ENCODE data around the gene WFDC5. TPM values are rescaled to one million over a fixed set of nuclear protein-coding genes. Genes with fewer than 3 reads are reported as not detected.

WFDC5 gene
- total and polyA plus RNA-seq, 8 donors = not detected

DNA sequence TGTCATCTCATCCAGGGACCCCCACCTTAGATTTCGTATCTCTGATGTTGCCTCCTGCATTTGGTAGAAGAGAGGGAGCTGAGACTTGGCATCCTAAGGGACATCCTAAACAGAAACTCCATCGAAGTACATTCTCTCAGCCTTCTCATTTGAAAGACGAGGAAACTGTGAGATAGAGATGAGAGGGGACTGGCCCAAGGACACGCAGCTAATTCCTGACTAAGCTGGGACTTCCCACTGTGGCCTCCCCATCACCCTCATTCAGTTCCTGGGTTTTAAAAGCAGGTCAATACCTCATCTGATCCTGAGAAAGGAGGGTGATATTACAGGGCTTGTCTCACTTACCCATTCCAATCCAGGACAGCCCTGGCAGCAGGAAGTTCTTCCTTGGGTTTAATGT, 855 bp upstream of the WFDC5 start:
- no peak for ATAC-seq
- intact Hi-C loops (cut with DNase I) = no loop called here
- Histone ChIP-seq H3K4me1 (no peaks in the 10 kb centered on the region), H3K4me3 (no peak overlapping the region), H3K27me3 (no peaks in the 10 kb centered on the region), H3K36me3 (no peaks in the 10 kb centered on the region), H3K9me3 (no peaks in the 10 kb centered on the region), H3K27ac (no peak overlapping the region)
- WGBS, 2 donors = 70 to 72% methylated on average over 4 of the region's 4 CpGs
- no peak for FAIRE-seq
- TF ChIP-seq, protein P1, sequence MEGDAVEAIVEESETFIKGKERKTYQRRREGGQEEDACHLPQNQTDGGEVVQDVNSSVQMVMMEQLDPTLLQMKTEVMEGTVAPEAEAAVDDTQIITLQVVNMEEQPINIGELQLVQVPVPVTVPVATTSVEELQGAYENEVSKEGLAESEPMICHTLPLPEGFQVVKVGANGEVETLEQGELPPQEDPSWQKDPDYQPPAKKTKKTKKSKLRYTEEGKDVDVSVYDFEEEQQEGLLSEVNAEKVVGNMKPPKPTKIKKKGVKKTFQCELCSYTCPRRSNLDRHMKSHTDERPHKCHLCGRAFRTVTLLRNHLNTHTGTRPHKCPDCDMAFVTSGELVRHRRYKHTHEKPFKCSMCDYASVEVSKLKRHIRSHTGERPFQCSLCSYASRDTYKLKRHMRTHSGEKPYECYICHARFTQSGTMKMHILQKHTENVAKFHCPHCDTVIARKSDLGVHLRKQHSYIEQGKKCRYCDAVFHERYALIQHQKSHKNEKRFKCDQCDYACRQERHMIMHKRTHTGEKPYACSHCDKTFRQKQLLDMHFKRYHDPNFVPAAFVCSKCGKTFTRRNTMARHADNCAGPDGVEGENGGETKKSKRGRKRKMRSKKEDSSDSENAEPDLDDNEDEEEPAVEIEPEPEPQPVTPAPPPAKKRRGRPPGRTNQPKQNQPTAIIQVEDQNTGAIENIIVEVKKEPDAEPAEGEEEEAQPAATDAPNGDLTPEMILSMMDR (IDR thresholded peaks at IDR 0.05) = no peak
- DNase-seq = no peak

GRCh38 chr20:45115386-45115774, 406 bp upstream of the WFDC5 start:
- no peak for ATAC-seq

DNA sequence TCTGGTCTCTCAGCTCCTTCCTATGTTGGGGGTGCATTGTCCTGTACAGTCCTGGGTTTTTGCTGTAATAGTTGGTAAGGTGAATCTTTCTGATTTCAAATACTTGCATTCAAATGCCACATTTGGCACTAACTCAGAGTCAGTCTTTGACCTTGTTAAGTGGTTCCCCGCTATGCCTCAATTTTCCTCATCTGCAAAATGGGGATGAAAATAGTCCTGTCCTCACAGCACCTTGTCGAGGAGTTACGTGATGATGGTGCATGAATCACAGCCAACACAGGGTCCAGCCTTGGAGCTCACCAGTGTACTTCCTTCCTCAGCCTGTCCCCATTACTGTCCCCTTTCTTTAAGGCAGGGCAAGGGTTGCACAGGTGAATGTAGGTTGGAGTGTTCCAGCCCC, 1.1 kb downstream of the WFDC5 start:
- intact Hi-C loops (cut with DNase I) = no loop called here
- TF ChIP-seq, protein P1 (IDR thresholded peaks at IDR 0.05) = no peak
- no peak overlapping the region for H3K27ac ChIP-seq
- DNase-seq (no peak), ATAC-seq (no peak), FAIRE-seq (no peak)
- H3K9me3 ChIP-seq = no peaks in the 10 kb centered on the region
- no peak overlapping the region for H3K4me3 ChIP-seq
- no peaks in the 10 kb centered on the region for H3K4me1 ChIP-seq
- no peaks in the 10 kb centered on the region for H3K36me3 ChIP-seq
- H3K27me3 ChIP-seq = no peaks in the 10 kb centered on the region
- 85 to 88% methylated on average over 3 of the region's 3 CpGs for WGBS, 2 donors

More at GRCh38 chr20:45115386-45115774, 406 bp upstream of the WFDC5 start:
- TF ChIP-seq, protein P1 (IDR thresholded peaks at IDR 0.05) = no peak
- Histone ChIP-seq H3K27ac (no peak overlapping the region), H3K9me3 (no peaks in the 10 kb centered on the region), H3K4me3 (no peak overlapping the region), H3K27me3 (no peaks in the 10 kb centered on the region), H3K4me1 (no peaks in the 10 kb centered on the region), H3K36me3 (no peaks in the 10 kb centered on the region)
- no peak for FAIRE-seq
- intact Hi-C loops (cut with DNase I) = no loop called here
- WGBS, 2 donors = 58 to 67% methylated on average over 3 of the region's 3 CpGs
- DNase-seq = no peak

DNA sequence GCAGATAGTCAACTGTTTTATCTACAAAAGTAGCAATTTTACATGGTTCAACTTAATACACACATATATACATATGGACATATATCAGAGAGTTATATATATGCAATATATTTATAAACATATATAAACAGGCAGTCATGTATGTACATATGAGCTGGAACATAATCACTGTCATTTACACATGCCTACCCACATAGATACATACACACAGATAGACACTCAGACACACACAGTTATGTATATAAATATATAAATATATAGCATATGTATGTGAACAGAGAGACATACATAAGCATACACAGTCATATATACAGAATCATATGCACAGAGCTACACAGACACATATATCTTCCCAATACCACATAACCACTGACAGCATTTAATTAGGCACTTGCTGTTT, 2.2 kb downstream of the WFDC5 start:
- ATAC-seq (no peak), FAIRE-seq (no peak), DNase-seq (no peak)
- Histone ChIP-seq H3K4me1 (no peaks in the 10 kb centered on the region), H3K27me3 (no peaks in the 10 kb centered on the region), H3K36me3 (no peaks in the 10 kb centered on the region), H3K9me3 (no peaks in the 10 kb centered on the region), H3K27ac (no peak overlapping the region), H3K4me3 (no peak overlapping the region)
- TF ChIP-seq, protein P1 (IDR thresholded peaks at IDR 0.05) = no peak
- intact Hi-C loops (cut with DNase I) = no loop called here

DNA sequence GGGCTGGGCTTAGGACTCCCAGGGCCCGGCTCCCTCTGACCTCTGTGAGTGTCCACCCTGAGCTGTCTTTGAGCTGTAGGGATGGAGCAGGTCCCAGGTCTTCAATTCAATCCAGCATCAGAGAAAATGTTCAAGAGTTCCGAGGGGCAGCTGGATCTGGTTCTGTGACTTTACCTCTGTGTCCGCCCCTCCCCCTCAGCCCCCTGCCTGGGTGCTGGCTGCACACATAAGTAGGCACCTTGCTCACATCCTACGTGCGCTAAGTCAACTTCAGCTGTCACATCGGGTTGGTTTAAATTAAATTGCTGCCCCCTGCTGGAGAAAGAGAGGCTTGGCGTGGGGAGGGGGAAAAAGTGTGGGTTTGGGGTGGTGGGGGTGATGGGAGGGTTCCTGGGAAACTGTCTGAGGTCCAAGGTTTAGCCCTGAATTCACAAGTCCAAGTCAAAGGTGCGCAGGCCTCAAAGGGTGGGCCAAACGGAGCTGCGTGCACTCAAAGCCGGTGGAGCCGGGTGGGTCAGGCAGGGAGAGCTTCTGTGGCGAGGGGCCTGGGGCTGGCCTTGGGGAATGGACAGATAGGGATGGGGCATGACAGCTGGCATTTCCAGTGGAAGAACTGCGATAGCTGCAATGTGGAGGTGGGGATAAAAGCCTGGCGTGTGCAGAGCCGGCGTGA, 3.0 kb downstream of the WFDC5 start:
- TF ChIP-seq, protein P1 (IDR thresholded peaks at IDR 0.05) = peak in 3 of 4 donors; percentile 14 to 29 (median 18)
- H3K27ac ChIP-seq = no peak overlapping the region
- ATAC-seq (peak in 1 of 4 donors; percentile 45), FAIRE-seq (no peak), DNase-seq (peak in 1 of 6 donors; percentile 37)
- no peaks in the 10 kb centered on the region for H3K27me3 ChIP-seq
- 35 to 37% methylated on average over 17 of the region's 17 CpGs for WGBS, 2 donors
- H3K4me1 ChIP-seq = no peaks in the 10 kb centered on the region
- intact Hi-C loops (cut with DNase I) = no loop called here
- H3K9me3 ChIP-seq = no peaks in the 10 kb centered on the region
- no peaks in the 10 kb centered on the region for H3K36me3 ChIP-seq
- no peak overlapping the region for H3K4me3 ChIP-seq
